Sigmoid colon (tissue), 4 donors: ENCODE measurements around the gene LDB2.

Source experiments
- CTCF ChIP-seq, 4 experiments: fragments of 450-650 bp in 3 of 4; fragments of 200-600 bp in 1 of 4; IDR thresholded peaks; one replicate each; pipeline ENCODE4 v1.5.1; 2016 to 2019; ENCODE audit warnings: antibody characterized with exemption in 4 of 4, mild to moderate bottlenecking in 3 of 4, moderate library complexity in 2 of 4
- POLR2A ChIP-seq, 2 donors: fragments of 450-650 bp; IDR thresholded peaks; one replicate each; pipeline ENCODE4 v1.6.1; 2016; ENCODE audit warnings: antibody characterized with exemption in 2 of 2, mild to moderate bottlenecking in 2 of 2, moderate library complexity in 2 of 2
- POLR2AphosphoS5 ChIP-seq, 4 donors: sonication (generic); formaldehyde crosslinking; IDR thresholded peaks; one replicate each; pipeline ENCODE4 v1.6.1; 2017; ENCODE audit warnings: antibody characterized with exemption in 4 of 4

DNA sequence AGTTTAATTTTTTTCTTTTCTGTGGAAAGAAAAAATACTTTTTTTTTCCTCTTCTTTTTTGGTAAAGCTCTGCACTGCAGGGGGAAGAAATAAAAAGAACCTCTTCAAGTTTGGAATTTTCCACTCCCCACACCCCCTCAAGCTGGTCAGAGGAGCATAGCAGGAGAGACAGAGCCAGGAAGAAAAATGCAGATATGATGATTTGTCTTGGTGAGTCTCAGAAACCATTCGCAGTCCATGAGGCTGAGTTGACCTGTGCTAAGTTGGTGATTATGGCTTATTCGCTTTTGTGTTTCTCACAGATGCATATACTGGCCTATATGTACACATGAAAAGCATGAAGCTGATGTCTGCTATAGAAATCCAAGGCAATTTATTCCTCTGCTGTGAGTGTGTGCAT, 205.9 kb downstream of the LDB2 start:
- TF ChIP-seq CTCF (IDR thresholded peaks at IDR 0.05) (no peak), POLR2A (IDR thresholded peaks at IDR 0.05) (no peak), POLR2AphosphoS5 (IDR thresholded peaks at IDR 0.05) (no peak)
